GM19240 (cell line): ENCODE results near the gene GRID2.

Experiments used
- DNase-seq: peaks from one replicate; pipeline ENCODE4 v3.0.0; 2011; ENCODE audit warnings: low spot score; ENCODE audit not compliant: insufficient read length

The GRID2 gene

GRCh38 chr4:93183576-93183975, 879.8 kb downstream of the GRID2 start:
- no peak for DNase-seq

- no peak for DNase-seq
Observed at GRCh38 chr4:93184053-93184452, 880.3 kb downstream of the GRID2 start.

- DNase-seq, result no peak
Observed at GRCh38 chr4:93186846-93187245, 883.1 kb downstream of the GRID2 start.

- no peak for DNase-seq
Observed at GRCh38 chr4:93187466-93187865, 883.7 kb downstream of the GRID2 start.

GRCh38 chr4:93187892-93188291, 884.1 kb downstream of the GRID2 start:
- no peak for DNase-seq

- DNase-seq, result no peak
Observed at GRCh38 chr4:93199492-93199891, 895.7 kb downstream of the GRID2 start.

GRCh38 chr4:93201471-93202096, 897.8 kb downstream of the GRID2 start:
- DNase-seq, result no peak

- DNase-seq, result no peak
Observed at GRCh38 chr4:93203708-93204107, 899.9 kb downstream of the GRID2 start.

- DNase-seq, result no peak
Observed at GRCh38 chr4:93212250-93212649, 908.5 kb downstream of the GRID2 start.

GRCh38 chr4:93216646-93217045, 912.9 kb downstream of the GRID2 start:
- DNase-seq, result no peak

- no peak for DNase-seq
Observed at GRCh38 chr4:93217431-93217830, 913.7 kb downstream of the GRID2 start.

GRCh38 chr4:93221771-93222170, 918.0 kb downstream of the GRID2 start:
- DNase-seq, result no peak

- no peak for DNase-seq
Observed at GRCh38 chr4:93228021-93228420, 924.3 kb downstream of the GRID2 start.

- no peak for DNase-seq
Observed at GRCh38 chr4:93232883-93233282, 929.1 kb downstream of the GRID2 start.

- no peak for DNase-seq
Observed at GRCh38 chr4:93237521-93237920, 933.8 kb downstream of the GRID2 start.

- no peak for DNase-seq
Observed at GRCh38 chr4:93243262-93243661, 939.5 kb downstream of the GRID2 start.

GRCh38 chr4:93261207-93261606, 957.4 kb downstream of the GRID2 start:
- no peak for DNase-seq

- DNase-seq, result no peak
Observed at GRCh38 chr4:93263166-93263565, 959.4 kb downstream of the GRID2 start.

- no peak for DNase-seq
Observed at GRCh38 chr4:93267747-93268146, 964.0 kb downstream of the GRID2 start.

- DNase-seq, result no peak
Observed at GRCh38 chr4:93285346-93285745, 981.6 kb downstream of the GRID2 start.

- no peak for DNase-seq
Observed at GRCh38 chr4:93289241-93289640, 985.5 kb downstream of the GRID2 start.

- no peak for DNase-seq
Observed at GRCh38 chr4:93289831-93290230, 986.1 kb downstream of the GRID2 start.

GRCh38 chr4:93299118-93299517, 995.4 kb downstream of the GRID2 start:
- no peak for DNase-seq
